ENCODE measurements around the gene TRMU.

GRCh38 chr22:46356496-46357480 lies 21.3 kb downstream of the TRMU start:
- no peak for TF ChIP-seq POLR2A (IDR thresholded peaks at IDR 0.05; ENCODE audit: low read depth, low read length)
- no peak for TF ChIP-seq POLR2AphosphoS5 (IDR thresholded peaks at IDR 0.05; ENCODE audit: low read depth, low read length)
